IMR-90 (cell line): ENCODE measurements around the gene RPAP2. TPM values are rescaled to one million over a fixed set of nuclear protein-coding genes. Genes with fewer than 3 reads are reported as not detected.

Experiments used
- ATAC-seq: fragments of 200-7000 bp; cut with Tn5 transposase; 2 replicates; pipeline ENCODE4 v1.9.1; 2020; ENCODE audit warnings: low read depth, mild to moderate bottlenecking, moderate library complexity
- BruUV-seq: library from RNA; stranded (reverse); fragments of 400-500 nt; replicated peaks from 2 replicates; lab custom pipeline; 2021; lab: Mats Ljungman, UMichigan
- CTCF ChIA-PET: fragments of 300-600 bp; formaldehyde crosslinking; extraction: SDS; loops from one replicate; lab custom pipeline; 2021; ENCODE audit warnings: antibody characterized with exemption; lab: Yijun Ruan, JAX
- POLR2A ChIA-PET: fragments of 300-600 bp; sonication (Branson Sonifier 250); formaldehyde crosslinking; loops from one replicate; lab custom pipeline; 2022; ENCODE audit warnings: antibody characterized with exemption; ENCODE audit not compliant: unreplicated experiment; lab: Charles Lee
- DNase-seq: peaks from one replicate; pipeline ENCODE4 v3.0.0; 2013
- H2AFZ ChIP-seq: replicated peaks from 2 replicates; pipeline ENCODE3; 2013; ENCODE audit warnings: low read length, mild to moderate bottlenecking; ENCODE audit not compliant: poor library complexity
- H2AK5ac ChIP-seq: 2 replicates; pipeline ENCODE4 v1.6.1; 2013; ENCODE audit warnings: low read depth, low read length, inconsistent platforms
- H2AK9ac ChIP-seq: replicated peaks from 2 replicates; pipeline ENCODE3; 2013; ENCODE audit warnings: mild to moderate bottlenecking, low read depth, low read length, moderate library complexity; ENCODE audit not compliant: poor library complexity
- H2BK120ac ChIP-seq: 2 replicates; pipeline ENCODE4 v1.6.1; 2013; ENCODE audit warnings: low read depth, low read length, inconsistent platforms
- H2BK15ac ChIP-seq: 3 replicates; pipeline ENCODE4 v1.6.1; 2013; ENCODE audit warnings: low read depth, low read length, inconsistent platforms
- H2BK20ac ChIP-seq: 2 replicates; pipeline ENCODE4 v1.6.1; 2013; ENCODE audit warnings: low read depth, mild to moderate bottlenecking, inconsistent platforms, low read length, moderate library complexity
- H2BK5ac ChIP-seq: 2 replicates; pipeline ENCODE4 v1.6.1; 2013; ENCODE audit warnings: mild to moderate bottlenecking, low read depth, low read length, inconsistent platforms; ENCODE audit not compliant: poor library complexity, severe bottlenecking
- H3K14ac ChIP-seq: replicated peaks from 2 replicates; pipeline ENCODE4 v1.6.1; 2013; ENCODE audit warnings: low read depth, low read length, inconsistent platforms
- H3K18ac ChIP-seq: 2 replicates; pipeline ENCODE4 v1.6.1; 2013; ENCODE audit warnings: low read depth, low read length, control low read depth
- H3K23ac ChIP-seq: 2 replicates; pipeline ENCODE4 v1.6.1; 2013; ENCODE audit warnings: low read depth, low read length, inconsistent platforms
- H3K27ac ChIP-seq: 2 replicates; pipeline ENCODE4 v1.5.1; 2013; ENCODE audit warnings: mild to moderate bottlenecking, control low read depth, low read length; ENCODE audit not compliant: insufficient read depth
- H3K27me3 ChIP-seq: 2 replicates; pipeline ENCODE4 v1.6.1; 2013; ENCODE audit warnings: low read length; ENCODE audit not compliant: control insufficient read depth, insufficient read depth
- H3K36me3 ChIP-seq: 2 replicates; pipeline ENCODE4 v1.6.1; 2013; ENCODE audit warnings: low read length, mixed read lengths; ENCODE audit not compliant: control insufficient read depth, insufficient read depth
- H3K4ac ChIP-seq: 2 replicates; pipeline ENCODE4 v1.6.1; 2013; ENCODE audit warnings: low read depth, low read length, inconsistent platforms
- H3K4me1 ChIP-seq: 2 replicates; pipeline ENCODE4 v1.6.1; 2013; ENCODE audit warnings: low read length, mixed read lengths; ENCODE audit not compliant: control insufficient read depth, insufficient read depth
- H3K4me2 ChIP-seq: 2 replicates; pipeline ENCODE4 v1.6.1; 2013; ENCODE audit warnings: low read depth, mild to moderate bottlenecking, control low read depth, low read length, moderate library complexity
- H3K4me3 ChIP-seq: 2 replicates; pipeline ENCODE4 v1.5.1; 2013; ENCODE audit warnings: low read depth, mild to moderate bottlenecking, control low read depth, low read length, moderate library complexity; ENCODE audit not compliant: insufficient read depth
- H3K56ac ChIP-seq: 2 replicates; pipeline ENCODE4 v1.6.1; 2013; ENCODE audit warnings: low read length, inconsistent platforms; ENCODE audit not compliant: insufficient read depth; ENCODE audit errors: extremely low read depth
- H3K79me1 ChIP-seq, 2 experiments: 2 replicates each; pipeline ENCODE4 v1.6.1; 2013; ENCODE audit warnings: low read length in 2 of 2, inconsistent platforms in 1 of 2, low read depth in 1 of 2
- H3K9ac ChIP-seq: 2 replicates; pipeline ENCODE4 v1.6.1; 2013; ENCODE audit warnings: low read depth, low read length, control low read depth
- H3K9me1 ChIP-seq: 2 replicates; pipeline ENCODE4 v1.6.1; 2013; ENCODE audit warnings: low read length, inconsistent platforms; ENCODE audit not compliant: insufficient read depth
- H3K9me3 ChIP-seq: 2 replicates; pipeline ENCODE4 v1.6.1; 2013; ENCODE audit warnings: low read length; ENCODE audit not compliant: control insufficient read depth, insufficient read depth
- H4K20me1 ChIP-seq: 2 replicates; pipeline ENCODE4 v1.6.1; 2013; ENCODE audit warnings: low read length, inconsistent platforms; ENCODE audit not compliant: insufficient read depth
- H4K5ac ChIP-seq: 2 replicates; pipeline ENCODE4 v1.6.1; 2013; ENCODE audit warnings: mild to moderate bottlenecking, low read depth, low read length, control low read depth
- H4K8ac ChIP-seq, 2 experiments: 2 replicates each; pipeline ENCODE4 v1.6.1; 2013; ENCODE audit warnings: low read depth in 2 of 2, low read length in 2 of 2, control low read depth in 1 of 2, inconsistent platforms in 1 of 2
- H4K91ac ChIP-seq: 2 replicates; pipeline ENCODE4 v1.6.1; 2013; ENCODE audit warnings: low read depth, low read length, inconsistent platforms; ENCODE audit not compliant: insufficient read depth
- BHLHE40 ChIP-seq: fragments of 150-350 bp; IDR thresholded peaks from 2 replicates; pipeline ENCODE4 v1.6.1; 2016; ENCODE audit warnings: mild to moderate bottlenecking, low read depth, low read length
- CEBPB ChIP-seq: IDR thresholded peaks from 2 replicates; pipeline ENCODE4 v1.6.1; 2012; ENCODE audit warnings: low read depth, low read length, improper control_type of control experiment
- CHD1 ChIP-seq: IDR thresholded peaks from 2 replicates; pipeline ENCODE4 v1.6.1; 2012; ENCODE audit warnings: low read depth, low read length, improper control_type of control experiment
- FOS ChIP-seq: fragments of 150-350 bp; IDR thresholded peaks from 2 replicates; pipeline ENCODE4 v1.6.1; 2016; ENCODE audit warnings: low read depth, low read length
- MAFK ChIP-seq: IDR thresholded peaks from 2 replicates; pipeline ENCODE4 v1.6.1; 2012; ENCODE audit warnings: low read depth, low read length, improper control_type of control experiment
- MAZ ChIP-seq: IDR thresholded peaks from 2 replicates; pipeline ENCODE4 v1.6.1; 2012; ENCODE audit warnings: low read depth, mild to moderate bottlenecking, low read length, improper control_type of control experiment, moderate library complexity, borderline replicate concordance
- MXI1 ChIP-seq: IDR thresholded peaks from 2 replicates; pipeline ENCODE4 v1.6.1; 2012; ENCODE audit warnings: low read depth, mild to moderate bottlenecking, low read length, moderate library complexity, borderline replicate concordance
- NFE2L2 ChIP-seq: fragments of 150-350 bp; IDR thresholded peaks from 2 replicates; pipeline ENCODE4 v1.6.1; 2016; ENCODE audit warnings: low read depth, mild to moderate bottlenecking, low read length
- POLR2A ChIP-seq: IDR thresholded peaks from 2 replicates; pipeline ENCODE4 v1.6.1; 2012; ENCODE audit warnings: mild to moderate bottlenecking, low read depth, low read length
- RAD21 ChIP-seq: IDR thresholded peaks from 2 replicates; pipeline ENCODE4 v1.6.1; 2012; ENCODE audit warnings: low read length, improper control_type of control experiment
- RCOR1 ChIP-seq: IDR thresholded peaks from 2 replicates; pipeline ENCODE4 v1.6.1; 2012; ENCODE audit warnings: mild to moderate bottlenecking, low read length, improper control_type of control experiment; ENCODE audit not compliant: insufficient replicate concordance
- RFX5 ChIP-seq: IDR thresholded peaks from 2 replicates; pipeline ENCODE4 v1.8.0; 2012; ENCODE audit warnings: low read depth, mild to moderate bottlenecking, low read length, moderate library complexity
- SMC3 ChIP-seq: fragments of 150-350 bp; IDR thresholded peaks from 2 replicates; pipeline ENCODE4 v1.6.1; 2016; ENCODE audit warnings: low read depth, mild to moderate bottlenecking, antibody characterized with exemption, low read length, moderate library complexity
- WGBS, 2 experiments: methylation state at CpG; one replicate each; pipeline versions ENCODE4 v1.1.5 to v1.1.7; 2013; ENCODE audit warnings: missing lambda C conversion rate in 2 of 2; ENCODE audit not compliant: insufficient read length in 1 of 2; ENCODE audit errors: extremely low coverage in 2 of 2; 5-methylcytosine and 5-hydroxymethylcytosine counted together
- dilution Hi-C: fragments of 300-500 bp; cut with HindIII; formaldehyde crosslinking; loops from one replicate; pipeline ENCODE4 v1.14.3; 2018; ENCODE audit warnings: low sequenced_read_pairs; ENCODE audit not compliant: unreplicated experiment
- in situ Hi-C: fragments of 300-500 bp; cut with MboI; formaldehyde crosslinking; loops from 3 replicates; pipeline ENCODE4 v1.14.3; 2019; ENCODE audit warnings: low sequenced_read_pairs, inconsistent platforms, mixed read lengths
- intact Hi-C: fragments of 100-400 bp; cut with micrococcal nuclease; formaldehyde crosslinking; loops from 2 replicates; pipeline ENCODE4 v1.10.0; 2022
- polyA plus RNA-seq, 3 experiments: library from polyadenylated mRNA; depleted of rRNA; stranded (reverse); fragments of >200 nt; gene quantifications; 2 replicates each; pipeline ENCODE4 v1.2.3, GENCODE V29; 2012; ENCODE audit warnings: low replicate concordance in 1 of 3
- total RNA-seq: library from RNA; depleted of rRNA; stranded (reverse); fragments of >200 nt; gene quantifications from 2 replicates; pipeline ENCODE4 v1.2.3, GENCODE V29; 2012
- TF ChIP-seq, protein P1 (sequence below): fragments of 150-350 bp; IDR thresholded peaks from 2 replicates; pipeline ENCODE4 v1.6.1; 2016; ENCODE audit warnings: low read depth, mild to moderate bottlenecking, low read length, moderate library complexity, borderline replicate concordance
- TF ChIP-seq, protein P2 (sequence below): fragments of 150-350 bp; IDR thresholded peaks from 2 replicates; pipeline ENCODE4 v1.6.1; 2017; ENCODE audit warnings: mild to moderate bottlenecking, antibody characterized with exemption, low read length, low read depth
- TF ChIP-seq, protein P3 (sequence below): conservative IDR thresholded peaks from 2 replicates; pipeline ENCODE4 v1.5.1; 2012; ENCODE audit warnings: mild to moderate bottlenecking, low read depth, low read length, improper control_type of control experiment

The RPAP2 gene
- total and polyA plus RNA-seq, 2 of the 4 experiments (the other 2 are of a cell fraction), result 7.1 to 13.6 TPM

DNA sequence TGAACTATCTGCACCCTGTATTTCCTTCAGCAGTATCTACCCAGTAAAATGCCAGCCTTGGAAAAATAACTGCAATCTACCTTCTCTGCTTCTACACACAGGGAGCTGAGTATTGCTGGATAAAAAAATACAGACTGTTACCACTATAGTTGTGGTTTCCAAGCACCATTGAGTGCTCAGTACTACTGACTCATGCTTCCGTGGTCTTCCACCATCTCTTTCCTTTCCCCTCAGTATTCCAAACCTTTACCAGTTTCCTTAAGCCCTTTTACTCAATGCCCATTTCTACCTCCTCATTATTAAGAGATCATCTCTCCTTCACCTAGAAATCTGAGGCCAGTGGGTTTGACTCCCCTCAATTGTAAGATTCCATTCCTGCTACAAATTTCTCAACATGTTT lies 23.9 kb upstream of the RPAP2 start:
- Histone ChIP-seq H3K4me2 (no peak overlapping the region), H2BK15ac (no peak overlapping the region), H3K4me1 (peaks cover 3% of the 10 kb centered on the region), H2BK20ac (no peak overlapping the region), H3K4ac (no peak overlapping the region), H3K36me3 (peaks cover 10% of the 10 kb centered on the region), H3K27ac (no peak overlapping the region), H4K20me1 (no peaks in the 10 kb centered on the region), H3K27me3 (no peaks in the 10 kb centered on the region), H4K91ac (no peak overlapping the region), H3K9me1 (peaks cover 12% of the 10 kb centered on the region), H3K23ac (no peak overlapping the region), H3K9me3 (no peaks in the 10 kb centered on the region), H4K8ac (no peak overlapping the region), H2AK9ac (no peak overlapping the region), H3K56ac (no peak overlapping the region), H3K9ac (no peak overlapping the region), H3K18ac (no peak overlapping the region), H2AK5ac (no peak overlapping the region), H2AFZ (no peak overlapping the region), H3K4me3 (no peak overlapping the region), H3K14ac (no peak overlapping the region), H2BK120ac (no peak overlapping the region), H2BK5ac (no peak overlapping the region), H3K79me1 (peaks cover 0 to 11% of the 10 kb centered on the region in 2 experiments; a peak in 1 of 4 replicates), H4K5ac (no peak overlapping the region)
- dilution Hi-C loops (no loop called here), in situ Hi-C loops (no loop called here), intact Hi-C loops (no loop called here)
- ATAC-seq (no peak), DNase-seq (peak; percentile 54)
- WGBS, 2 experiments, result 50% methylated on average over 1 of the region's 1 CpG; no CpG with 5 or more reads in 1 of the 2 experiments
- ChIA-PET POLR2A (no interaction called here), CTCF (no interaction called here)
- BruUV-seq, result no TSS peak
- TF ChIP-seq BHLHE40, result no peak
- TF ChIP-seq, protein P1, sequence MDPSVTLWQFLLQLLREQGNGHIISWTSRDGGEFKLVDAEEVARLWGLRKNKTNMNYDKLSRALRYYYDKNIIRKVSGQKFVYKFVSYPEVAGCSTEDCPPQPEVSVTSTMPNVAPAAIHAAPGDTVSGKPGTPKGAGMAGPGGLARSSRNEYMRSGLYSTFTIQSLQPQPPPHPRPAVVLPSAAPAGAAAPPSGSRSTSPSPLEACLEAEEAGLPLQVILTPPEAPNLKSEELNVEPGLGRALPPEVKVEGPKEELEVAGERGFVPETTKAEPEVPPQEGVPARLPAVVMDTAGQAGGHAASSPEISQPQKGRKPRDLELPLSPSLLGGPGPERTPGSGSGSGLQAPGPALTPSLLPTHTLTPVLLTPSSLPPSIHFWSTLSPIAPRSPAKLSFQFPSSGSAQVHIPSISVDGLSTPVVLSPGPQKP, result no peak
- TF ChIP-seq, protein P2, sequence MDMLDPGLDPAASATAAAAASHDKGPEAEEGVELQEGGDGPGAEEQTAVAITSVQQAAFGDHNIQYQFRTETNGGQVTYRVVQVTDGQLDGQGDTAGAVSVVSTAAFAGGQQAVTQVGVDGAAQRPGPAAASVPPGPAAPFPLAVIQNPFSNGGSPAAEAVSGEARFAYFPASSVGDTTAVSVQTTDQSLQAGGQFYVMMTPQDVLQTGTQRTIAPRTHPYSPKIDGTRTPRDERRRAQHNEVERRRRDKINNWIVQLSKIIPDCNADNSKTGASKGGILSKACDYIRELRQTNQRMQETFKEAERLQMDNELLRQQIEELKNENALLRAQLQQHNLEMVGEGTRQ, result no peak
- no peak for TF ChIP-seq MAZ
- TF ChIP-seq NFE2L2, result no peak
- TF ChIP-seq MXI1, result no peak
- TF ChIP-seq FOS, result no peak
- no peak for TF ChIP-seq CHD1
- no peak for TF ChIP-seq POLR2A
- no peak for TF ChIP-seq RFX5
- no peak for TF ChIP-seq MAFK
- TF ChIP-seq RAD21, result no peak
- TF ChIP-seq, protein P3, sequence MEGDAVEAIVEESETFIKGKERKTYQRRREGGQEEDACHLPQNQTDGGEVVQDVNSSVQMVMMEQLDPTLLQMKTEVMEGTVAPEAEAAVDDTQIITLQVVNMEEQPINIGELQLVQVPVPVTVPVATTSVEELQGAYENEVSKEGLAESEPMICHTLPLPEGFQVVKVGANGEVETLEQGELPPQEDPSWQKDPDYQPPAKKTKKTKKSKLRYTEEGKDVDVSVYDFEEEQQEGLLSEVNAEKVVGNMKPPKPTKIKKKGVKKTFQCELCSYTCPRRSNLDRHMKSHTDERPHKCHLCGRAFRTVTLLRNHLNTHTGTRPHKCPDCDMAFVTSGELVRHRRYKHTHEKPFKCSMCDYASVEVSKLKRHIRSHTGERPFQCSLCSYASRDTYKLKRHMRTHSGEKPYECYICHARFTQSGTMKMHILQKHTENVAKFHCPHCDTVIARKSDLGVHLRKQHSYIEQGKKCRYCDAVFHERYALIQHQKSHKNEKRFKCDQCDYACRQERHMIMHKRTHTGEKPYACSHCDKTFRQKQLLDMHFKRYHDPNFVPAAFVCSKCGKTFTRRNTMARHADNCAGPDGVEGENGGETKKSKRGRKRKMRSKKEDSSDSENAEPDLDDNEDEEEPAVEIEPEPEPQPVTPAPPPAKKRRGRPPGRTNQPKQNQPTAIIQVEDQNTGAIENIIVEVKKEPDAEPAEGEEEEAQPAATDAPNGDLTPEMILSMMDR, result no peak
- no peak for TF ChIP-seq RCOR1
- no peak for TF ChIP-seq CEBPB
- TF ChIP-seq SMC3, result no peak
